ENCODE measurements around the gene SLN.

- TF ChIP-seq CTCF (IDR thresholded peaks at IDR 0.05) (peak; percentile 92), ZFX (IDR thresholded peaks at IDR 0.05; ENCODE audit: borderline replicate concordance) (no peak)
Observed at GRCh38 chr11:107741044-107741823, 29.4 kb upstream of the SLN start.
